Measurements from ENCODE around the gene ACTMAP. TPM values are rescaled to one million over a fixed set of nuclear protein-coding genes. Genes with fewer than 3 reads are reported as not detected.

Gene ACTMAP
- total and polyA plus RNA-seq, 5 experiments from 2014 or later = 2.5 to 7.1 (median 4.6) TPM

DNA sequence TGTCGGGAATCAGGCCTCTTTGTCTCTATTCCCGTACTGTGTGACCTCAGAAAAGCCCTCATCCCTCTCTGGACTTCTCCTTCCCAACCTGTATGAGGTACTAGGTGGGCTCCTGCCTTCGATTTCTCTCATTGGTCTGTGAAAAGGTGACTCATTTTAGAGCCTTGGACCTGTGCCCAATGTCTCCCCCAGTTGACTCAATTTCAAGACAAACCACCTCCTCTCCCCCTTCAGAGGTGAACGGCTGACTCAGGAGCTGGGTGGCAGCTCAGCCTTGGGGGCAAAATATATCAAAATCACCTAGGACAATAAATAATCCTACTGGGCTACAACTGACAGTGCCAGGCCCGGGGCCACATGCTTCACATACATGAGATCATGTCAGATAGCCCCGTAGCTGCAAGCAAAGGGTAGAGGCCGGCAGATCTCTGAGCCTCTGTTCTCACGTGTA lies 34.2 kb downstream of the ACTMAP start:
- H3K27me3 Mint-ChIP-seq = no peaks in the 10 kb centered on the region

DNA sequence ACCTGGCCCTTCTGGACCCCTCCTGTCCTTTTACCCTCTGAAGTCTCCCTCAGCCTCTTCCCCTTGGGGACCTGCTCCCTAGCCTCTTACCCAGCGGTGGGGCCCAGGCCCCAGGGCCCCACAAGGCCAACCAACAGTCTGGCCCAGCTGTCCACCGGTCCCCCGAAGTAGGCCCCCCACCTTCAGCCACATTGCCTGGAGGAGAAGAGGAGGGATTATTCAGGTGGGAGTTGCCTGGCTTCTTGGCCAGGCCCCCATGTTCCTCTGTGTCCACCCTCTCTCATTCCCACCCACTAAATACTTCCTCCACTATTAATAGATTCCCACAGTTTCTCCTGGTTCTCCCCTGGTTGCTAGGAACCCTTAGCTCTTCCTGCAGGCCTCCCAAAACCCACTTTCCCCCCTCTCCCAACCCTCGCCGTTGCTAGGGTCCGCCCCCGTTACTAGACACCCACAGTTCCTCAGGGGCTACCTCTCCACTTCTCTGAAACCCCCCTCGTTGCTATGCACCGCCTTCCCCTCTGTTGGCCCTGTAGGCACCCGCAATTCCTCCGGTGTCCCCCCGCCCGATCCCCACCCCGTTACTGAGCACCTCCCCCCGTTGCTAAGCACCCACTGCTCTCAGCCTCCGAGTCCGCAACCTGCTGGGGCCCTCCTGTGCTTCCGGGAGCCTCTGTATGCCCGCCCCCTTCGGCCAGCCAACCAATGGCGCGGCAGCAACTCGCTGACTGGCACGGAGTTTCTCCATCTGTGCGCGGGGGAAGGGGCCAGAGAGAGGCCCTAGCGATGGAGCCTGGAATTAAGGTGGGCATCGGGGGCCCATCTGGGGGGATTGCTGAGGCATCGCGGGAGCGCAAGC lies 35.6 kb downstream of the ACTMAP start:
- H3K27ac Mint-ChIP-seq = peak overlapping the region; percentile 90 to 100 (median 98)
- H3K4me3 Mint-ChIP-seq = peak overlapping the region; percentile 80 to 94 (median 90)
- ATAC-seq (peak; percentile 75 to 78), DNase-seq (peak; percentile 89 to 97 (median 95))
- no peaks in the 10 kb centered on the region for H3K9me3 Mint-ChIP-seq
- peaks cover 27 to 62% (median 55%) of the 10 kb centered on the region in 4 donors for H3K4me1 Mint-ChIP-seq
- POLR2A ChIA-PET = interaction anchor here (0.5 to 1.7 kb wide), 5 partner anchors 17 to 489 kb away, joined by 3 to 6 read pairs (median 4); partner anchors contain the start of gene EGLN2
- H3K36me3 Mint-ChIP-seq = peaks cover 4 to 30% (median 6%) of the 10 kb centered on the region in 3 donors
- no peaks in the 10 kb centered on the region for H3K27me3 Mint-ChIP-seq

More for the DNA sequence above, 34.2 kb downstream of the ACTMAP start:
- H3K4me1 Mint-ChIP-seq = peaks cover 35 to 72% (median 67%) of the 10 kb centered on the region in 4 donors
- H3K27ac Mint-ChIP-seq = peak overlapping the region; percentile 90 to 100 (median 98)
- POLR2A ChIA-PET = interaction anchor here (0.9 to 2.5 kb wide), 7 partner anchors 34 to 1312 kb away, joined by 3 to 23 read pairs (median 17); partner anchors contain the start of genes ACTMAP, EGLN2, RAB4B and SNRPA
- ATAC-seq = peak in 1 of 2 donors; percentile 20
- peak overlapping the region; percentile 80 to 94 (median 90) for H3K4me3 Mint-ChIP-seq
- DNase-seq = peak in 9 of 10 donors; percentile 26 to 84 (median 35)
- H3K9me3 Mint-ChIP-seq = no peaks in the 10 kb centered on the region
- peaks cover 4 to 18% (median 4%) of the 10 kb centered on the region in 3 donors for H3K36me3 Mint-ChIP-seq

DNA sequence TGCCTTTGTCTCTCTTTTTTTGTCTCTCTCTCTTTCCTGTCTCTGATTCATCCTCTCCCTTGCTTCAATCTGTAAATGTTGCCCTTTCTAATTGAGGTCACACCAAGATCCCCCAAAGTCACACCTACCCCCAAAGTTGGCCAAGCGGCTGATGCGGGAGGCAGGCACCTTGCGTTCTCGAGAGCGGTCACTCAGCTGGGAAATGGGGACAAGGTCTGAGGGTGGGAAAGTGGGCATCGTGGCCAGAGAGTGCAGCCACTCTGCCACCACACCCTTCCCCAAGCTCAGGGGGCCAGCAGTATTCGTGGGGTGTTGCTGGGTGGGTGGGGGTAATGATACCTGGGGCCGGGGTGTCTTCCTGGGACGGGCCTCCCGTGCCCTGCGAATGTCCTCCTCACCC lies 36.3 kb downstream of the ACTMAP start:
- no peaks in the 10 kb centered on the region for H3K27me3 Mint-ChIP-seq
- H3K9me3 Mint-ChIP-seq = no peaks in the 10 kb centered on the region
- H3K4me1 Mint-ChIP-seq = peaks cover 27 to 58% (median 48%) of the 10 kb centered on the region in 4 donors
- DNase-seq (no peak), ATAC-seq (no peak)
- POLR2A ChIA-PET = interaction anchor here (0.5 to 1.7 kb wide), 7 partner anchors 17 to 1329 kb away, joined by 3 to 6 read pairs (median 4); partner anchors contain the start of gene EGLN2
- peak overlapping the region; percentile 55 to 91 (median 82) for H3K4me3 Mint-ChIP-seq
- peak overlapping the region; percentile 79 to 100 (median 96) for H3K27ac Mint-ChIP-seq
- peaks cover 4 to 38% (median 11%) of the 10 kb centered on the region in 3 donors for H3K36me3 Mint-ChIP-seq

DNA sequence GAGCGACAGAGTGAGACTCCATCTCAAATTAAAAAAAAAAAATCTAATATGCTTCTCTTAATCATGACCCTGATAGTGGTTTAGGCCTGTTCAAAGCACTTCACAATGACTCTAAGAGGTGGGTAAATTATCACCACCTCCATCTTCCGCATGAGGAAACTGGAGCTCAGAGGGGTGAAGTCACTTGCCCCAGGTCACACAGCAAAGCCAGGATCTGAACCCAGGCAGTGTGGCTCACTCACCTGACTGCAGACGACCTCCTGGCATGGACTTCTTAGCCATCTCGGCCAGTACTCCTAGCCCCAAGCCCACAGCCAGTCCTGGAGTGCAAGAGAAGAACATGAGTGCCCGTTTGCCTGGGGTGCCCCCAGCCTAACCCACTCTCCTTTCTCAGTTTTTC lies 40.5 kb downstream of the ACTMAP start:
- H3K27ac Mint-ChIP-seq = peak overlapping the region in 1 of 10 donors; percentile 38
- peaks cover 12 to 25% (median 19%) of the 10 kb centered on the region in 4 donors for H3K4me1 Mint-ChIP-seq
- no peak overlapping the region for H3K4me3 Mint-ChIP-seq
- no peaks in the 10 kb centered on the region for H3K27me3 Mint-ChIP-seq
- ATAC-seq = no peak
- no peaks in the 10 kb centered on the region for H3K9me3 Mint-ChIP-seq
- POLR2A ChIA-PET = no interaction called here
- DNase-seq = no peak
- peaks cover 4 to 73% (median 19%) of the 10 kb centered on the region in 3 donors for H3K36me3 Mint-ChIP-seq

DNA sequence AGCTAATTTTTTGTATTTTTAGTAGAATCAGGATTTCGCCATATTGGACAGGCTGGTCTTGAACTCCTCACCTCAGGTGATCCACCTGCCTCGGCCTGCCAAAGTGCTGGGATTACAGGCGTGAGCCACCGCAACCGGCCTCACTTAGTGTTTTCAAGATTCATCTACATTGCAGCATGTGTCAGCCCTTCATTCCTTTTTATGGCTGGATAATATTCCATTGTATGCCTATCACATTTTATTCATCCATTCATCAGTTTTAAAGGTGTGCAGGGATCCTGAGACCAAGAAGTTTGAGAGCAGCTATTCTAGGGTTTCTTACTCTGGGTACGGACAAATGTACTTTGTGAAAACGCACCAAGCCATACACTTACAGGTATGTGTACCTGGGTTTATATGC lies 42.7 kb downstream of the ACTMAP start:
- Mint-ChIP-seq H3K27ac (peak overlapping the region in 1 of 10 donors; percentile 17), H3K4me3 (no peak overlapping the region), H3K4me1 (peaks cover 4 to 14% (median 8%) of the 10 kb centered on the region in 4 donors), H3K9me3 (no peaks in the 10 kb centered on the region), H3K27me3 (no peaks in the 10 kb centered on the region), H3K36me3 (peaks cover 4 to 82% (median 30%) of the 10 kb centered on the region in 3 donors)
- no peak for ATAC-seq
- POLR2A ChIA-PET = interaction anchor here (1.4 kb wide), 1 partner anchor 10 kb away, joined by 4 read pairs; the partner anchor contains the start of genes COQ8B and ITPKC
- DNase-seq = no peak

DNA sequence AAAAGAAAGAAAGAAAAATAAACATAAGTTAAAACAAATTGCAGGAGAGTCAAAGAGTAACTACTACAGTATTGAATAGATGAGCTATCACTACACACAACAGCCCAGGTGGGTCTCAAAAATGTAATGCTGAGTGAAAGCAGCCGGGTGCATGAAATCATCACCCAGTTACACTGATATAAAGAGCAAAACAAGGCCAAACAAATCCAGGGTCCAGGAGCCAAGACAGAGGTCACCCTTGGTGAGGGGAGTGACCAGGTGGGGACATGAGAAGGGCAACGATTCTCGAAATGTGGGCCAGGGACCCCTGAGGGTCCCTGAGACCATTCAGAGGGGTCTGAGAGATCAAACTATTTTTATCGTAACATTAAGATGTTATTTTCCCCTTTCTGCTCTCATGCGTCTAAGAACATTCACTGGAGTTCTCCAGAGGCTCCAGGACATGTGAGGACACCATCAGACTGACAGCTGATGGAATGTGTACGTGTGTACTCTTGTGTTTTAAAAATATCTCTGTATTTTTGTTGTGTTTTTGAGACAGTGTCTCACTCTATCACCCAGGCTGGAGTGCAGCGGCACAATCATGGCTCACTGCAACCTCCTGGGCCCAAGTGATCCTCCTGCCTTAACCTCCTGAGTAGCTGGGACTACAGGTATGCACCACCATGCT lies 44.2 kb downstream of the ACTMAP start:
- Mint-ChIP-seq H3K27me3 (no peaks in the 10 kb centered on the region), H3K27ac (no peak overlapping the region), H3K4me3 (no peak overlapping the region), H3K9me3 (no peaks in the 10 kb centered on the region), H3K4me1 (peaks cover 3 to 7% (median 5%) of the 10 kb centered on the region in 4 donors), H3K36me3 (peaks cover 0 to 78% (median 32%) of the 10 kb centered on the region in 3 donors)
- POLR2A ChIA-PET = interaction anchor here (0.5 kb wide), 1 partner anchor 708 kb away, joined by 4 read pairs; no protein-coding TSS in a partner anchor
- DNase-seq (no peak), ATAC-seq (no peak)

DNA sequence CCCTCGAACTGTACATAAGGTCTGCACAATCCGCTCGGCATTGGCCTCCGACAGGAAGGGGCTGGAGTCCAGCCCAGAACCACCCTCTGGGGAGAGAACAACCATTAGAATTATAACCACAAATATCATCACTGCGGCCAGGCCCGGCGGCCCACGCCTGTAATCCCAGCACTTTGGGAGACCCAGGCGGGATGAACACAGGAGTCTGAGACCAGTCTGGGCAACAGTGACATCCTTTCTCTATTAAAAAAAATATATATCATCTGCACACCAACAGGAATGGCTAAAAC lies 45.0 kb downstream of the ACTMAP start:
- Mint-ChIP-seq H3K27me3 (no peaks in the 10 kb centered on the region), H3K9me3 (no peaks in the 10 kb centered on the region), H3K4me3 (no peak overlapping the region), H3K27ac (no peak overlapping the region), H3K4me1 (peaks cover 1 to 4% (median 3%) of the 10 kb centered on the region in 4 donors), H3K36me3 (peaks cover 0 to 78% (median 30%) of the 10 kb centered on the region in 3 donors)
- no peak for DNase-seq
- POLR2A ChIA-PET = no interaction called here
- no peak for ATAC-seq

DNA sequence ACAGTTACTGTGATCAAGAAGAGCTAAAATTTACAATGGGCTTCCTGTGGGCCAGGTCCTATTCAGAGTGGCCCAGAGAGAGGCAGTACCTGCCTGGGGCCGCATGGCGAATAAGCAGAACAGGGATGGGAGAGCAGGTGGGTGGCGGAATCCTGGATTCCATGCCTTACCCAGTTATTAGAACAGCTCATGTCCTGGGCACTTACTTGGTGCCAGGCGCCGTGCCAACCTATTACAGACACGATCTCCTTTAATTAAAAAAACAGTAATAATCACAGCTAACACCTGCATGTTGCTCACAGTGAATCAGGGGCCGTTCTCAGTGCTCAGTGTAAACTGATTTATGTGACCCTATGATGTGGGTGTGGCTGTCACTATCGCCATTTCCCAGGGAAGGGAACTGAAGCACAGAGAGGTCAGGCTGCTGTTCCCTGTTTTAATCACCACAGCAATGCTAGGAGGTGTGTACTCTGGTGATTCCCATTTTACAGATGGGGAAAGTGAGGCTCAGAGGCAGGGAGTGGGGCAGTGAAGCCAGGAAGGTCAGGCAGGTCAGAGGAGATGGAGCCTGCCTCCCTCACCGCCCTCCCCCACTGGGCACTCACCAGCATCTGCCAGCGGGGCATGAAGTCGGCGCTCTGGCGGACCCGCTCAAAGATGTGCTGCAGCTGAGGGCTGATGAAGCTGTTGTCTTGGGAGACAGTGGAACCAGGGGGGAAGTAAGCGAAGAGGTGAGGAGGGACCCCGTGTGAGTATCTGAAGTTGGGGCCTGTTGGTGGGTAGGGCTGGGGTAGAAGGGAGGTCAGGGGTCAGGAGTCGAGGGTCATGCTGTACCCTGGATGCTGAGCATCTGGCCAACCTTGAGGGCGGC lies 45.6 kb downstream of the ACTMAP start:
- no peak for DNase-seq
- no peaks in the 10 kb centered on the region for H3K27me3 Mint-ChIP-seq
- no peak for ATAC-seq
- H3K4me1 Mint-ChIP-seq = peaks cover 1 to 4% (median 3%) of the 10 kb centered on the region in 4 donors
- peaks cover 0 to 74% (median 30%) of the 10 kb centered on the region in 3 donors for H3K36me3 Mint-ChIP-seq
- POLR2A ChIA-PET = interaction anchor here (0.7 kb wide), 1 partner anchor 50 kb away, joined by 4 read pairs; no protein-coding TSS in a partner anchor
- no peak overlapping the region for H3K4me3 Mint-ChIP-seq
- H3K9me3 Mint-ChIP-seq = no peaks in the 10 kb centered on the region
- no peak overlapping the region for H3K27ac Mint-ChIP-seq

DNA sequence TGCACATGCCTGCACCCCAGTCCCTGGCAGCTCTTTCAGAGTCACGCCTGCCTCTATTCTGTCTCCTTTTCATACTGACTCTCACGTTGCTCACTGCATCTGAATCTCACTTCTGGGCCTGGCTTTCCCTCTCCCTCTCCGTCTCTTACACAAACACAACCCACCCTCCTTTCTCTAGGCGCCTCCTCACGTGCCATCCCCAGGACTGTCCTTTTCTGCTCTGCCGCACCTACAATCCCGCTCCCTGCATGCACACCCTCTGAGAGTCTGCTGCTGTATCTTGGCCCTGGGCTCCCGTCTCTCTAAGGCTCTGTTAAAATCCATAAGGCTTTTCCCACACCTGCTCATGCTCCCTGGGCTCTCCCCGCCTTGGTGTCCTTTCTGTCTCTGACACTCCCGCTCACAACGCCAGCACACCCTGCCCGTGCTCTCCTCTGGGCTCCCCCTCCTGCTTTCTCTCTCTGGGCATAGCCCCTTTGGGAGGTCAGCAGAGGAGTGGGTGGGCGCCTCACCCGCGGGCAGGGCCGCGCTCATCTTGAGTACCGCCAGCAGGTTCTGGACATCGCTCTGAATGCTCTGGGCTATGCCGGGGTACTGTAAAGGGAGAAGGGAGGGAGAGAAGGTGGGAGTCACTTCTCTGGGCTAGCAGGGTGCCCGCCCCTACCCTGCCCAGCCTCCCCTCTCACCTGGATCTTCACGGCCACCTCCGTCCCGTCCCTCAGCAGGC lies 47.1 kb downstream of the ACTMAP start:
- Mint-ChIP-seq H3K4me1 (peaks cover 0 to 4% (median under 1%) of the 10 kb centered on the region in 4 donors), H3K36me3 (peaks cover 0 to 60% (median 24%) of the 10 kb centered on the region in 3 donors), H3K27me3 (no peaks in the 10 kb centered on the region), H3K4me3 (no peak overlapping the region), H3K9me3 (no peaks in the 10 kb centered on the region), H3K27ac (peak overlapping the region in 4 of 10 donors; percentile 1 to 86 (median 40))
- no peak for ATAC-seq
- no peak for DNase-seq
- POLR2A ChIA-PET = interaction anchor here (1.1 kb wide), 1 partner anchor 12 kb away, joined by 3 read pairs; the partner anchor contains the start of gene NUMBL

DNA sequence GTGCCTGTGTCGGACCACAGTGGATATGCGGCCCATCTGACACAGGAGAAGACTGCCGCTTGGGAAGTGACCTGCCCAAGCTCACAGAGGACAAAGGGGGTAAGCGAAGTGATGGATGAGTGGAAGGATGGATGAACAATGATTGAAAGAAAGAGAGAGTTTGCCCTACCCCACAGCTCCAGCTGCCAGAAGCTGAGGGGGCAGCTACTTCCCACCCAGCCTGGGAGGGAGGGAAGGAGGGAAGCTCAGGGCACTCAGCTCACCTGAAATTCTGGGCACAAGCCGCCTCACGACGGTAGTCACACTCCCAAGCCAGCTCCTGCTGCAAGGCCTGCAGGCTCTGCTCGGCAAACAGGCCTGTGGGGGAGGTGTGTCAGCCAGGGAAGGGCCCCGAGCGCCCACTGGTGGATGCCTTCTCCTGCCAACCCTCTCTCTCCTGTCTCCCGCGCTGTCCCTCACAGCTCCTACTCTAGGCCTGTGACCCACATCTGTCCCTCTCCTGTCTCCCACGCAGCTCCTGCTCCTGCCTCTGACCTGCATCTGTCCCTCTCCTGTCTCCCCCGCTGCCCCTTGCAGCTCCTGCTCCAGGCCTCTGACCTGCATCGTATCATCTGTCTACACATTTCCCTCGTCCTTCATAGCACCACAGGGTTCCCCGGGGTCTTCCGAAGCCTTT lies 47.8 kb downstream of the ACTMAP start:
- POLR2A ChIA-PET = interaction anchor here (1.1 kb wide), 1 partner anchor 12 kb away, joined by 3 read pairs; the partner anchor contains the start of gene NUMBL
- Mint-ChIP-seq H3K36me3 (peaks cover 0 to 56% (median 23%) of the 10 kb centered on the region in 3 donors), H3K9me3 (no peaks in the 10 kb centered on the region), H3K4me3 (no peak overlapping the region), H3K27ac (peak overlapping the region in 4 of 10 donors; percentile 1 to 74 (median 20)), H3K4me1 (peaks cover 0 to 2% (median under 1%) of the 10 kb centered on the region in 4 donors), H3K27me3 (no peaks in the 10 kb centered on the region)
- ATAC-seq (no peak), DNase-seq (no peak)

DNA sequence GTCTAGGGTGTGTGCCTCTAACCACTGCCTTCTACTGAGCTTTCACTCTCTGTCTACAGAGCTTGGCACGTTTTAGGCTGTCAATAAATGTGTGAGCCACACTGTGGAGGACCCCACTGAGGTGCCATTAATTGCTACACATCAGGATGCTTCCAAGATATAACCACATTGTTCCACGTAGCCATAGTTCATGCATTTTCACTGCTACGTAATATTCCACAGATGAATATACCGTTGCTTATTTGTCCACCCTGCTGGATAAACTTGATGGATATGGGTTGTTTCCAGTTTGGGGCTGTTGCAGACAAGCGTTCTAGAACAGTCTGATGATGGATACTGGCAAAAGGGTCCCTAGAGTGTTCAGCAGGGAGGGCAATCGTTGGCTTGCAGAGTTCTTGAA lies 48.5 kb downstream of the ACTMAP start:
- no peak for DNase-seq
- no peak for ATAC-seq
- Mint-ChIP-seq H3K4me3 (no peak overlapping the region), H3K27ac (no peak overlapping the region), H3K4me1 (peaks cover 0 to 1% (median 0%) of the 10 kb centered on the region in 4 donors), H3K9me3 (no peaks in the 10 kb centered on the region), H3K36me3 (peaks cover 0 to 53% (median 23%) of the 10 kb centered on the region in 3 donors), H3K27me3 (no peaks in the 10 kb centered on the region)
- POLR2A ChIA-PET = interaction anchor here (1.1 kb wide), 1 partner anchor 11 kb away, joined by 3 read pairs; the partner anchor contains the start of gene NUMBL

Data from naive thymus-derived CD8-positive, alpha-beta T cell (primary cell).